ENCODE data around the gene ROCK1.
A peak's percentile ranks its signal among the peaks of the same experiment; 100 is the strongest.
"Not testable (repeated sequence)": the region's sequence is repeated elsewhere in the genome, so short reads cannot be mapped to it uniquely, and the experiment has no call there.

ROCK1 gene

GRCh38 chr18:21111346-21112139 lies at the start of gene ROCK1:
Gene ROCK1, minus strand, starts transcription at chr18:21111813. Its CDS starts 903 bp downstream, at chr18:21110910.
- DNase-seq, result peak; percentile 74 to 99 (median 96)

- DNase-seq, result no peak
Measured at GRCh38 chr18:21155443-21155842, 43.8 kb upstream of the ROCK1 start.

- no peak for DNase-seq
Measured at GRCh38 chr18:21146016-21146415, 34.4 kb upstream of the ROCK1 start.

DNA sequence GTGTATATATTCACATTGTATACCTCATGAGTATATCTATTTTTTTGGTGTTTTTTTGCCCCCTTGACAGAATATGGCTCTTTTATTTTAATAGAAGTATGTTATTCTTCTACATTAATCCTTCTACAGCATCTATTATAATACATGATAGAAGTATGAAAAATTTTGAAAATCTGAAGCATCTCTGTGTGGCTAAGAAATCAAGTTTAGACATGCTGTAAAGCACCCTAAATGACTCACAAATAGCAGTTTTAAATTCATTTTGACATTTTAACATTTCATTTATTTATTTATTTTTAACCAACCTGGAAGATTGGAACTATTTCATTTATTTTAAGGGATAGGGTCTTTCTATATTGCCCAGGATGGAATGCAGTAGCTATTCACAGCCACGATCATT lies 33.8 kb upstream of the ROCK1 start:
- no peak for DNase-seq

GRCh38 chr18:21141668-21142422 lies 30.2 kb upstream of the ROCK1 start:
- no peak for DNase-seq

DNA sequence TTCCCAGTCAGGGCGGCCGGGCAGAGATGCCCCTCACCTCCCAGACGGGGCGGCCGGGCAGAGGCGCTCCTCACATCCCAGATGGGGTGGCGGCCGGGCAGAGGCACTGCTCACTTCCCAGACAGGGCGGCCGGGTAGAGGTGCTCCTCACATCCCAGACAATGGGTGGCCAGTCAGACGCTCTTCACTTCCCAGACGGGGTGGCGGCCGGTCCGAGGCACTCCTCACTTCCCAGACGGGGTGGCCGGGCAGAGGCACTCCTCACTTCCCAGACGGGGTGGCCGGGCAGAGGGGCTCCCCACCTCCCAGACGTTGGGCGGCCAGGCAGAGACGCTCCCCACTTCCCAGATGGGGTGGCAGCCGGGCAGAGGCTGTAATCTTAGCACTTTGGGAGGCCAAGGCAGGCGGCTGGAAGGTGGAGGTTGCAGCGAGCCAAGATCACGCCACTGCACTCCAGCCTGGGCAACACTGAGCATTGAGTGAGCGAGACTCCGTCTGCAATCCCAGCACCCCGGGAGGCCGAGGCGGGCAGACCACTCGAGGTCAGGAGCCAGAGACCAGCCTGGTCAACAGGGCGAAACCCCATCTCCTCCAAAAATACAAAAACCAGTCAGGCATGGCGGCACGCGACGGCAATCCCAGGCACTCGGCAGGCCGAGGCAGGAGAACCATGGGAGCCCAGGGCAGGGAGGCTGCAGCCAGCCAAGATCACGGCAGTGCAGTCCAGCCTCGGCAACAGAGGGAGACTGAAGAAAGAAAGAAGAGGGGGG lies 26.3 kb upstream of the ROCK1 start:
- not testable (repeated sequence) for DNase-seq

- no peak for DNase-seq
Measured at GRCh38 chr18:21134895-21135294, 23.3 kb upstream of the ROCK1 start.

DNA sequence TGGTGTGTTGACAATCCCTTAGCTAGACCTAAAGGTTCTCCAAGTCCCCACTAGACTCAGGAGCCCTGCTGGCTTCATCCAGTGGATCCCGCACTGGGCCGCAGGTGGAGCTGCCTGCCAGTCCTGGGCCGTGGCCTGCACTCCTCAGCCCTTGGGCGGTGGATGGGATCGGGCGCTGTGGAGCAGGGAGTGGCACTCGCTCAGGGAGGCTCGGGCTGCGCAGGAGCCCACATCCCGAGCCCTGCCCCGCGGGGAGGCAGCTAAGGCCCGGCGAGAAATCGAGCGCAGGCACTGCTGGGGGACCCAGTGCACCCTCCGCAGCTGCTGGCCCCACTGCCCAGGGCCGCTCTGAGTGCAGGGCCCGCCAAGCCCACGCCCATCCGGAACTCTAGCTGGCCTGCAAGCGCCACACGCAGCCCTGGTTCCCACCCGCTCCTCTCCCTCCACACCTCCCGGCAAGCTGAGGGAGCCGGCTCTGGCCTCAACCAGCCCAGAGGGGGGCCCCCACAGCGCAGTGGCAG lies 20.8 kb upstream of the ROCK1 start:
- no peak for DNase-seq

DNA sequence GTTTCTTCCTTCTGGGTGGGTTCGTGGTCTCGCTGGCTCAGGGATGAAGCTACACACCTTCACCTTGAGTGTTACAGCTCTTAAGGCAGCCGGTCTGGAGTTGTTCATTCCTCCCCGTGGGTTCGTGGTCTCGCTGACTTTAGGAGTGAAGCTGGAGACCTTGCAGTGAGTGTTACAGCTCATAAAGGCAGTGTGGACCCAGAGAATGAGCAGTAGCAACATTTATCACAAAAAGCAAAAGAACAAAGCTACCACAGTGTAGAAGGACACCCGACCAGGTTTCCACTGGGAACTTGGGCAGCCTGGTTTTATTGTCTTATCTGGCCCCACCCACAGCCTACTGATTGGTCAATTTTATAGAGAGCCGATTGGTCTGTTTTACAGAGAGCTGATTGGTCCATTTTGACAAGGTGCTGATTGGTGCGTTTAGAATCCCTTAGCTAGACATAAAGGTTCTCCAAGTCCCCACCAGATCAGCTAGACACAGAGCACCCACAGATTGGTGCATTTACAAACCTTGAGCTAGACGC lies 20.1 kb upstream of the ROCK1 start:
- no peak for DNase-seq

GRCh38 chr18:21129566-21130216 lies 18.1 kb upstream of the ROCK1 start:
- no peak for DNase-seq

GRCh38 chr18:21123290-21123926 lies 11.8 kb upstream of the ROCK1 start:
- DNase-seq, result no peak

GRCh38 chr18:21118806-21119205 lies 7.2 kb upstream of the ROCK1 start:
- no peak for DNase-seq

DNA sequence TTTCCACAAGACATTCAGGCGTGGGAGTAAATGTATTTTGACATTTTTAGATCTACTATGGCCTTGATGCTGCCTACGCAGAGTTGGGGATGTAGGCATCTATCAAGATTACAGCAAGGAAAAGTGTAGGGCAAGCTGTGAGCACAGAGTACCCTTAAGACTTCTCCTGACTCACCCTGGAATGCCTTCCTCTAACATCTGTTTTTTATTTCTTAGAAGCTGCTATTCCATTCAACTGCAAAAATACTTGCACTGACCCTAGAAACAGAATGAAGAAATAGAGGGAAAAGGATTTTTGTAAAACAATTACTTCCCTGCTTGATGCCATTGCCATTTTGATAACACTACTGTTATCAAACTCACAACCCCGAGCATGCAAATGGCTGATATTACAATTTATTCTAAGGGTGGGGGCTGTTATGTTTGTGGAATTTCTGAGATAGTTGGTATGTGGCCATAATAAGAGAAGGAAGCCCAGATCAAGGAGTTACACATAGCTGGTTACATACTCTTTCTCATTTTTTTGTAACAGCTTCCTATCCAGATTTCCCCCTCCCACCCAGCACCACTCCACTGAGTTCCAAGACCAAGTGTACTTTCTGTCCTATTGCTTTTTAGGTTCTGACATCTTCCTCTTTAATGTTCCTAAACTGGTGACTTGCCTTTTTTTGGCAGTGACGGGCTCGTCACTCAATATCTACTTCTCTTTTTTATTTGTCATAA lies 6.0 kb upstream of the ROCK1 start:
- DNase-seq, result no peak

- no peak for DNase-seq
Measured at GRCh38 chr18:21115519-21116411, 4.2 kb upstream of the ROCK1 start.

DNA sequence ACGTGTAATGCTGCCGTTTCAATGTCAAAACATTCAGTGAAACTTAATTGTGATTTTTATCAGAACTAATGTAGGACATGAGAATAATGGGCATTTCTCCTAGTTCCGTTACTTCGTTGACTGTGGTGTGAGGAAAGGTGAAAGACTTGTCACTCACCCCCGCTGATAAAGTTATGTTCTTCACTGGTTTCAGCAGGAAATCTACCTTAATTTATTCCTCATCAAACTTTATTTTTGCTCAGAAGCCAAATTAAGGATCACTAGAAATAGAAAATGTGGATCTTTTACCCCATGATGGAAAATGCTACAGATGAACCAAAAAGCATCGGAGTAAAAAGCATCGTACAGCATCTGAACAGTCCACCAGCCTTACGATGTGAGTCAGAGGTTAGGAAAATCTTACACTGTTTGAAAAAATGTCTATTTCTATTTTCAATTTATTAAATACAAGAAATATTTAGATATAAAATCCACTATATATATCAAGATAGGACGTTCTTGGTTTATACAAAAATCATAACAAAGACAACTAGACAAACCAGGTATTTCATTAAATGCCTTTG lies 1.0 kb upstream of the ROCK1 start:
- DNase-seq, result no peak

GRCh38 chr18:21112140-21112473 lies 494 bp upstream of the ROCK1 start:
- no peak for DNase-seq

GRCh38 chr18:21110713-21111345 lies 784 bp downstream of the ROCK1 start:
- peak in 12 of 14 donors; percentile 41 to 77 (median 60) for DNase-seq

- DNase-seq, result no peak
Measured at GRCh38 chr18:21109936-21110712, 1.5 kb downstream of the ROCK1 start.
